ENCODE results near the gene ANKFN1. TPM values are rescaled to one million over a fixed set of nuclear protein-coding genes. Genes with fewer than 3 reads are reported as not detected.

Gene ANKFN1
- total and polyA plus RNA-seq, 2 of the 13 experiments (the other 11 are each of a cell fraction or from before 2014, with no cell fraction given), result not detected

GRCh38 chr17:56447171-56447570 lies 293.9 kb downstream of the ANKFN1 start:
- CTCF ChIA-PET (ENCODE audit: low intra/inter-chr PET ratio, low total read pairs), result no interaction called here
- peaks cover 0 to 9% of the 10 kb centered on the region in 2 experiments; a peak in 2 of 5 replicates for H3K27me3 ChIP-seq (ENCODE audit: control insufficient read depth in 1 of 2, insufficient read depth in 2 of 2, low read length in 2 of 2)
- no peak overlapping the region for H3K27ac ChIP-seq (ENCODE audit: extremely low read length, insufficient read depth, low read length)
- in situ Hi-C loops (cut with HindIII; ENCODE audit: extremely low pct_ligation_motif_present, low pct_unique_long_range_greater_than_20kb), result no loop called here
- no peak overlapping the region for H2AFZ ChIP-seq (ENCODE audit: low read length)
- H3K36me3 ChIP-seq (replicated peaks in 1 of 2; ENCODE audit: control insufficient read depth in 1 of 2, insufficient read depth in 2 of 2, low read length in 2 of 2), result no peaks in the 10 kb centered on the region
- H3K4me3 ChIP-seq (replicated peaks in 1 of 3; ENCODE audit: insufficient read depth in 1 of 3, low read depth in 2 of 3, low read length in 3 of 3), result no peak overlapping the region
- FAIRE-seq, result no peak
- BruUV-seq (replicated peaks), result no TSS peak
- no peak overlapping the region for H3K9ac ChIP-seq (ENCODE audit: insufficient read depth, low read depth, low read length)
- H3K4me2 ChIP-seq (ENCODE audit: low read depth, low read length), result no peak overlapping the region
- no peak for ATAC-seq
- POLR2A ChIA-PET, result no interaction called here
- H3K4me1 ChIP-seq (ENCODE audit: insufficient read depth, low read length), result no peaks in the 10 kb centered on the region
- WGBS (ENCODE audit: low lambda C conversion rate), result 7% methylated on average over 1 of the region's 1 CpG
- intact Hi-C loops (cut with micrococcal nuclease; ENCODE audit: unreplicated experiment), result no loop called here
- H3K9me3 ChIP-seq (ENCODE audit: low read length), result no peaks in the 10 kb centered on the region
- H4K20me1 ChIP-seq (ENCODE audit: insufficient read depth, low read length), result no peaks in the 10 kb centered on the region
- DNase-seq (ENCODE audit: low spot score), result no peak
- H3K79me2 ChIP-seq (ENCODE audit: insufficient read depth, low read length), result no peaks in the 10 kb centered on the region
- TF ChIP-seq ZNF333 (CRISPR knock-in tag; IDR thresholded peaks at IDR 0.05; ENCODE audit: borderline replicate concordance), result no peak
- TF ChIP-seq ZBTB40 (IDR thresholded peaks at IDR 0.05), result no peak
- TF ChIP-seq ZBTB40 (CRISPR knock-in tag; IDR thresholded peaks at IDR 0.05), result no peak
- no peak for TF ChIP-seq IKZF1 (IDR thresholded peaks at IDR 0.05)
- no peak for TF ChIP-seq ZNF263 (CRISPR knock-in tag; IDR thresholded peaks at IDR 0.05)
- no peak for TF ChIP-seq BCL3 (CRISPR knock-in tag; IDR thresholded peaks at IDR 0.05)
- TF ChIP-seq ZNF792 (CRISPR knock-in tag; IDR thresholded peaks at IDR 0.05), result no peak
- no peak for TF ChIP-seq HNRNPK (IDR thresholded peaks at IDR 0.05; ENCODE audit: low read depth, low read length, poor library complexity, severe bottlenecking)
- no peak for TF ChIP-seq RXRB (CRISPR knock-in tag; IDR thresholded peaks at IDR 0.05; ENCODE audit: borderline replicate concordance)
- TF ChIP-seq ZNF513 (CRISPR knock-in tag; conservative IDR thresholded peaks at IDR 0.05), result no peak
- TF ChIP-seq ZNF576 (CRISPR knock-in tag; IDR thresholded peaks at IDR 0.05), result no peak
- TF ChIP-seq CERS6 (CRISPR knock-in tag; IDR thresholded peaks at IDR 0.05), result no peak
- TF ChIP-seq FOXM1 (CRISPR knock-in tag; IDR thresholded peaks at IDR 0.05), result no peak

Data from HepG2 (cell line).